Coronary artery (tissue), 2 donors: ENCODE data around the gene TSEN54.
A peak's percentile ranks its signal among the peaks of the same experiment; 100 is the strongest.

Source experiments
- DNase-seq: peaks from one replicate; pipeline ENCODE4 v3.0.0-alpha.2; 2017; ENCODE audit warnings: low spot score
- H3K27ac ChIP-seq, 2 donors: fragments of 200-600 bp; sonication (generic); one replicate each; pipeline ENCODE4 v1.5.1; 2016 to 2019
- H3K4me3 ChIP-seq: fragments of 200-600 bp; sonication (generic); 2 replicates; pipeline ENCODE4 v1.5.1; 2016; ENCODE audit warnings: mild to moderate bottlenecking, moderate library complexity
- TF ChIP-seq, protein P1 (sequence below): fragments of 200-600 bp; sonication (generic); IDR thresholded peaks from one replicate; pipeline ENCODE4 v1.5.1; 2019; ENCODE audit warnings: antibody characterized with exemption

Gene TSEN54

DNA sequence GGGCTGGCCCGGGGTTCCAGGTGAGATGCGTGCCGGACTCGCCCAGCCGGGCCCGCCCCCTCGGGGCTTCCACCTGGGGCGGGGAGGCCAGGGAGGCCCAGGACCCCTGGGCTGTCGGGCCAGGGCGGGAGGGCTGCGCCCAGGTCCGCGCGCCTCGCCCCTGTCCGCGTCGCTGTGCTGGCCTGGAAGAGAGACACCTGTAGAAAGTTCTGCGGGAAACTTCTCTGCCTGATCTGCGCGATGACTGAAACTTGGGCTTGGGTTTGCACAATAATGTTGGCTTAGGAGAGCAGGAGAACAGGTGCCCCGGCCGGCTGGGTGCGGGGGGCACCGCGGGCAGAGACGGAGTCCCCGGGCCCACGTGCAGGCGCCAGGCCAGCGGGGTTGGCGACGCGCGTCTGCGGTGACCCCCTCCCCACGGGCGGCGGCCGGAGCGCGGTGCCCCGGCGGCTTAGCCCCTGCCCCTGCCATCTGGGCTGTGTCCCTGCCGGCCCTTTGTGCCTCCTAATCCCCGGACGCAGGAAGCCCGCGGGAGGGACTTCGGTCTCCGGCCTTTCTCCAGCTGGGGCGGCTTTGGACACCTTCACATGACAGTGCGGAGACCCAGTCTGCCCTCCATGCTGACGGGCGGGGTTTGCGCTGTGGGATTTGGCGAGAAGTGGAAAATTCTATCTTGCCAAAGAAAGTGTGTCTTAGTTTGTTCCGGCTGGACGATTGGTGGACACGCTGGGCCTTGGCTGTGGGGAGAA is 9.7 kb downstream of the TSEN54 start:
- H3K27ac ChIP-seq, result peak overlapping the region in 1 of 2 donors; percentile 85
- no peak for DNase-seq
- H3K4me3 ChIP-seq, result peak overlapping the region; percentile 83
- TF ChIP-seq, protein P1, sequence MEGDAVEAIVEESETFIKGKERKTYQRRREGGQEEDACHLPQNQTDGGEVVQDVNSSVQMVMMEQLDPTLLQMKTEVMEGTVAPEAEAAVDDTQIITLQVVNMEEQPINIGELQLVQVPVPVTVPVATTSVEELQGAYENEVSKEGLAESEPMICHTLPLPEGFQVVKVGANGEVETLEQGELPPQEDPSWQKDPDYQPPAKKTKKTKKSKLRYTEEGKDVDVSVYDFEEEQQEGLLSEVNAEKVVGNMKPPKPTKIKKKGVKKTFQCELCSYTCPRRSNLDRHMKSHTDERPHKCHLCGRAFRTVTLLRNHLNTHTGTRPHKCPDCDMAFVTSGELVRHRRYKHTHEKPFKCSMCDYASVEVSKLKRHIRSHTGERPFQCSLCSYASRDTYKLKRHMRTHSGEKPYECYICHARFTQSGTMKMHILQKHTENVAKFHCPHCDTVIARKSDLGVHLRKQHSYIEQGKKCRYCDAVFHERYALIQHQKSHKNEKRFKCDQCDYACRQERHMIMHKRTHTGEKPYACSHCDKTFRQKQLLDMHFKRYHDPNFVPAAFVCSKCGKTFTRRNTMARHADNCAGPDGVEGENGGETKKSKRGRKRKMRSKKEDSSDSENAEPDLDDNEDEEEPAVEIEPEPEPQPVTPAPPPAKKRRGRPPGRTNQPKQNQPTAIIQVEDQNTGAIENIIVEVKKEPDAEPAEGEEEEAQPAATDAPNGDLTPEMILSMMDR, result no peak

DNA sequence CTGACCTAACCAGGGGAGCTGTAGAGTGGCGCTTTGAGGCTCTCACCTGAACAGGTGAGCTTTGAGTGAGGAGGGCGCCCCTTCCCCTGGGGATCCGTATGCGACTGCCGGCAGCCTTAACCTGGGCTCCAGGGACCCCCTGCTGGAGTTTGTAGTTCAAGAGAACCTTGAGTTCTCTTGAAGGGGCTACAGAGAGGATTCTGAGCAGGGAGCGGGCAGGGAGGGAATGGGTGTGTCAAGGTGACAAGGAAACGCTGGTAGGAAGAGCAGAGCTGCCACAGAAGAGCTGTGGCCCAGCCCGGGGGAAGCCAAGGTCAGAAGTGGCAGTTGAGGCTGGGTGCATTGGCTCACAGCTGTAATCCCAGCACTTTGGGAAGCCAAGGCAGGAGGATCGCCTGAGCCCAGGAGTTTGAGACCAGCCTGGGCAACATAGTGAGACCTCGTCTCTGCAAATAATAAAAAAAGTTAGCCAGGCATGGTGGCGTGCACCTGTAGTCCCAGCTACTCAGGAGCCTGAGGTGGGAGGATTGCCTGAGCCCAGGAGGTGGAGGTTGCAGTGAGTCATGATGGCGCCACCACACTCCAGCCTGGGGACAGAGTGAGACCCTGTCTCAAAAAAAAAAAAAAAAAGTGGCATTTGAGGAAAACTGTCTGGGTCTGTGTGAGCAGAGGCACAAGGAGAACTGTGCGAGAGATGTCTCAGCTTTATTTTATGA is 10.4 kb downstream of the TSEN54 start:
- DNase-seq, result no peak
- peak overlapping the region; percentile 83 for H3K4me3 ChIP-seq
- TF ChIP-seq, protein P1, result no peak
- no peak overlapping the region for H3K27ac ChIP-seq

DNA sequence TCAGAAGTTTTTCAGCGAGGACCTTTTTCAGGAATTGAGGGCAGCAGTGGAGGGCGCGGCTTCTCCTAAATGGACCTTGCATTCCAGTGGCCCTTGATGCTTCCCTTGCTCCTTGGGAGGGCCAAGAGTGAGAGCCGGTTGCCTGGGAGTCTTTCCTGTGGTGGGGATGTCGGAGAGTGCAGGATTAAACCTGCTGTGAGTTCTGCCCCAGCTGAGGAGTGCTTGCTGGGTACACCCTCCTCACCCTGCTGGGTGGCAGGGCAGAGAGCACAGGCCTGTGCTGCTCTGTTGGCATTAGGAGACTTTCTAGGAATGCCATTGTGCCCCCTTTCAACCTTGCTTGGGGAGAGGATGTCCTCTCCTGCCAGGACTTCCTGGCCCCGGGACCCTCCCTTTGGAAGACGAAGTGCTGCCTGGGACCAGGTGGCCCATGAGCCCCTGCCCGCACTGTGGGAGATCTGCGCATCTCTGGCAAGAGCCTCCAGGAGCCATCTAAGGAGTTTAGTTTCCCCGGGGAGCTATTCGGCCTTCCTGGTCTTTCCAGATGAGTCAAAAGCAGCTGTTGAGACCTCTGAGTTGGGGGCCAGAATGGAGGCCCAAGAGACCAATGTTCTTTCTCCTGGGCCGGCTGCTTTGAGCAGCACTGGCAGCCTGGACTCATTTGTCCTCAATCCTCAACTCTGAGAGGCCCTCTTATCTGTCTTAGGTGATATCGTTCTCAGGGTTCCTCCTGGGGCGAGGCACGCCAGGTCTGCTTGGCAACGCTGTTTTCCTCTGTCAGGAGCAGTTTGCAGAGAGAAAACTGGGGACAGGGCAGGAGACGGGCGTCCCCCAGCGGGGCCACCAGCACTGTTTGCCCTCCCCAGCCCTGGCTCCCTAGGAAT is 14.8 kb downstream of the TSEN54 start:
- Histone ChIP-seq H3K27ac (no peak overlapping the region), H3K4me3 (no peak overlapping the region)
- no peak for DNase-seq
- TF ChIP-seq, protein P1, result no peak

DNA sequence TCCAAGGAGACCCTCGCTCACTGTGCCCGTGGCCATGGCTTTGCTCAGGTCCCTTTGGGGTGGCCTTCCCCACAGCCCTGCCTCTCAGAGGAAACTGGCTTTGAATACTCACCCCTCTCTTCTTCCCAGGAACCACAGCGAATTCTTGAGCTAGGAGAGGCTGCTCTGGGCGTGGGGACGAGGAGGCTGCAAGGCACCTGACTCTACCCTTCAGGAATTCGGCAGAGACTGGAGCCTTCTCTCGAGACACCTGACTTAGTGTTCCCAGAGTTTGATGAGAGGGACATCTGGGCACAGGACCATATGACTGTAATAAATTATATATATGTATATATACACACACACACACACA is 15.4 kb downstream of the TSEN54 start:
- TF ChIP-seq, protein P1, result no peak
- H3K4me3 ChIP-seq, result no peak overlapping the region
- no peak for DNase-seq
- H3K27ac ChIP-seq, result no peak overlapping the region

DNA sequence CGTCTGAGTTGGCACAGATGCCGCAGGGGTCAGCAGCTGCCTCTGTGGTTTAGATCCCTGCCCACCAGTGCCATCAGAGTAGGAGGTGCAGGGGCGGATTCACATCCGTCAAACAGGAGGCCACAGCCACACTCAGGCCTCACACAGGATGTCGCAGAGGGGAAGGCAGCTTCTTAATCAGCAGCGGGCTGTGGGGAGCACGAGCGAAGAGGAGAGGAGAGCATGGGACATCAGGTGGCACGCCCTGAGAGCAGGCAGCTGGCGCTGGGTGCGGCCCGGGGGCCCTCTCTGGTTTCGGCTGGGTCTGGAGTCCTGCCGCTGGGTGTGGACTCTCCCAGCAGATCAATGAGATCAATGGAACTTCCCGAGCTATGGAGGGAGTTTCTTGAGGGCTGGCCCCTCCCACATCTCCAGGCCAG is 18.8 kb downstream of the TSEN54 start:
- TF ChIP-seq, protein P1, result no peak
- H3K27ac ChIP-seq, result no peak overlapping the region
- no peak overlapping the region for H3K4me3 ChIP-seq
- DNase-seq, result no peak

DNA sequence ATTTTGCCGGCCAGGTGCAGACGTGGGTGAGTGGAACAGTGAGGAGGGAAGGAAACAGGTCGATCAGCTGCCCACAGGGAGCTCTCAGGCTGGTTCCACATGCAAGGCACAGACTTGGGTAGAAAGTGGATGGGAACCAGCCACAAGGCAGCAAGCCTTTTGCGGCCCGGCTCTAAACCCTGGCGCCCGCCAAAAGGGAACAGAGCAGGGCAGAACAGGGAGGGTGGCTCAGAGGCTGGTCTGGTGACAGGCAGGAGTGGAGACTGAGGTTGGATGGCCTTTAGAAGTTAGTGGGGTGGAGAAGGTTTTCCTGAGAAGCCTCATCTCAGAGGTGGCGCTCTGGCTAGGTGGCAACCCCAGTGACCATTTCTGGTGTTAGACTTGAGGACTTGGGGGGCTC is 19.5 kb downstream of the TSEN54 start:
- Histone ChIP-seq H3K4me3 (no peak overlapping the region), H3K27ac (no peak overlapping the region)
- TF ChIP-seq, protein P1, result no peak
- DNase-seq, result no peak
